KMS-11 (cell line): ENCODE data around the gene NUDT4.

Experiments used
- H2AFZ ChIP-seq: fragments of 200-600 bp; sonication (generic); 2 replicates; pipeline ENCODE4 v1.6.1; 2016; ENCODE audit warnings: antibody characterized with exemption, mixed run types, low read depth
- H3K27ac ChIP-seq: fragments of 200-600 bp; sonication (generic); 2 replicates; pipeline ENCODE4 v1.6.1; 2016; ENCODE audit warnings: mild to moderate bottlenecking, mixed run types
- H3K27me3 ChIP-seq: fragments of 200-600 bp; sonication (generic); 2 replicates; pipeline ENCODE4 v1.6.1; 2017; ENCODE audit warnings: mild to moderate bottlenecking, low read depth, mixed run types, moderate library complexity; ENCODE audit not compliant: insufficient read depth
- H3K36me3 ChIP-seq: fragments of 200-600 bp; sonication (generic); 2 replicates; pipeline ENCODE4 v1.6.1; 2017; ENCODE audit warnings: mild to moderate bottlenecking, mixed run types; ENCODE audit not compliant: insufficient read depth
- H3K4me1 ChIP-seq: fragments of 200-600 bp; sonication (generic); 2 replicates; pipeline ENCODE4 v1.6.1; 2016; ENCODE audit warnings: mild to moderate bottlenecking, low read depth, mixed run types; ENCODE audit not compliant: poor library complexity, severe bottlenecking
- H3K4me2 ChIP-seq: fragments of 200-600 bp; sonication (generic); 2 replicates; pipeline ENCODE4 v1.7.0; 2016; ENCODE audit warnings: mild to moderate bottlenecking, mixed run types
- H3K4me3 ChIP-seq: fragments of 200-600 bp; sonication (generic); IDR thresholded peaks from 2 replicates; pipeline ENCODE4 v1.6.1; 2017; ENCODE audit warnings: low read depth, low read length, mixed read lengths; ENCODE audit not compliant: insufficient read depth
- H3K79me2 ChIP-seq: fragments of 200-600 bp; sonication (generic); 2 replicates; pipeline ENCODE4 v1.6.1; 2016; ENCODE audit warnings: low read depth, mixed run types; ENCODE audit not compliant: insufficient read depth
- H3K9ac ChIP-seq: fragments of 200-600 bp; sonication (generic); 2 replicates; pipeline ENCODE4 v1.6.1; 2016; ENCODE audit warnings: mild to moderate bottlenecking, mixed run types
- H4K20me1 ChIP-seq: fragments of 200-600 bp; sonication (generic); 2 replicates; pipeline ENCODE4 v1.6.1; 2016; ENCODE audit warnings: mild to moderate bottlenecking, mixed run types; ENCODE audit not compliant: insufficient read depth
- CTCF ChIP-seq: fragments of 200-600 bp; sonication (generic); conservative IDR thresholded peaks from 2 replicates; pipeline ENCODE4 v1.6.1; 2017; ENCODE audit warnings: low read depth, mild to moderate bottlenecking, antibody characterized with exemption, low read length, moderate library complexity, mixed read lengths

The NUDT4 gene

GRCh38 chr12:93419388-93420034 lies 41.8 kb downstream of the NUDT4 start:
- no peak overlapping the region for H3K9ac ChIP-seq
- H2AFZ ChIP-seq: no peak overlapping the region
- peak; percentile 66 for TF ChIP-seq CTCF
- H3K4me2 ChIP-seq: no peak overlapping the region
- no peak overlapping the region for H3K27ac ChIP-seq
- peaks cover 61% of the 10 kb centered on the region for H3K4me1 ChIP-seq
- peaks cover 96% of the 10 kb centered on the region for H3K79me2 ChIP-seq
- peaks cover 51% of the 10 kb centered on the region for H4K20me1 ChIP-seq
- H3K4me3 ChIP-seq: no peak overlapping the region
- no peaks in the 10 kb centered on the region for H3K36me3 ChIP-seq
- H3K27me3 ChIP-seq: no peaks in the 10 kb centered on the region

- Histone ChIP-seq H3K4me1 (peaks cover 61% of the 10 kb centered on the region), H3K4me3 (no peak overlapping the region), H3K4me2 (no peak overlapping the region), H3K27me3 (no peaks in the 10 kb centered on the region), H2AFZ (no peak overlapping the region), H4K20me1 (peaks cover 48% of the 10 kb centered on the region), H3K79me2 (peaks cover 96% of the 10 kb centered on the region), H3K27ac (no peak overlapping the region), H3K36me3 (no peaks in the 10 kb centered on the region), H3K9ac (no peak overlapping the region)
- no peak for TF ChIP-seq CTCF
These were observed 44.3 kb downstream of the NUDT4 start for GRCh38 chr12:93422050-93422449.

- H3K4me1 ChIP-seq: peaks cover 49% of the 10 kb centered on the region
- no peaks in the 10 kb centered on the region for H3K27me3 ChIP-seq
- H4K20me1 ChIP-seq: peaks cover 60% of the 10 kb centered on the region
- no peak overlapping the region for H3K9ac ChIP-seq
- H3K4me2 ChIP-seq: peak overlapping the region; percentile 33; the same call in 1 of the 2 replicates
- no peak overlapping the region for H3K4me3 ChIP-seq
- no peak overlapping the region for H2AFZ ChIP-seq
- TF ChIP-seq CTCF: no peak
- H3K27ac ChIP-seq: no peak overlapping the region
- peaks cover 96% of the 10 kb centered on the region for H3K79me2 ChIP-seq
- H3K36me3 ChIP-seq: no peaks in the 10 kb centered on the region
These were observed 48.1 kb downstream of the NUDT4 start for GRCh38 chr12:93425736-93426411.

GRCh38 chr12:93426412-93426805 lies 48.7 kb downstream of the NUDT4 start:
- peaks cover 63% of the 10 kb centered on the region for H4K20me1 ChIP-seq

More at GRCh38 chr12:93426412-93426805, 48.7 kb downstream of the NUDT4 start:
- Histone ChIP-seq H3K36me3 (no peaks in the 10 kb centered on the region), H3K9ac (no peak overlapping the region), H3K79me2 (peaks cover 96% of the 10 kb centered on the region), H3K27me3 (no peaks in the 10 kb centered on the region), H2AFZ (no peak overlapping the region), H3K27ac (no peak overlapping the region), H3K4me3 (no peak overlapping the region), H3K4me2 (no peak overlapping the region; the same call in 1 of the 2 replicates), H3K4me1 (peaks cover 44% of the 10 kb centered on the region)
- no peak for TF ChIP-seq CTCF
